SK-N-SH (cell line): ENCODE measurements around the gene OS9.

Experiments used
- EP300 ChIP-seq, 2 experiments: IDR thresholded peaks; 2 replicates each; pipeline versions ENCODE4 v1.4.0 to v1.6.1; 2012; ENCODE audit warnings: borderline replicate concordance in 1 of 2, low read depth in 1 of 2, low read length in 1 of 2
- EZH2phosphoT487 ChIP-seq: fragments of 200-600 bp; sonication (generic); IDR thresholded peaks from 2 replicates; pipeline ENCODE4 v1.6.1; 2017; ENCODE audit warnings: low read depth, mixed run types, mild to moderate bottlenecking, antibody characterized with exemption, moderate library complexity, borderline replicate concordance
- POLR2AphosphoS5 ChIP-seq: IDR thresholded peaks from 2 replicates; pipeline ENCODE4 v1.6.1; 2012; ENCODE audit warnings: low read depth, low read length
- RFX5 ChIP-seq: IDR thresholded peaks from 2 replicates; pipeline ENCODE4 v1.6.1; 2012; ENCODE audit warnings: mild to moderate bottlenecking, improper control_type of control experiment, low read length
- SIN3A ChIP-seq: IDR thresholded peaks from 2 replicates; pipeline ENCODE4 v1.6.1; 2012; ENCODE audit warnings: low read depth, mild to moderate bottlenecking, low read length, moderate library complexity, borderline replicate concordance
- SMC3 ChIP-seq: IDR thresholded peaks from 2 replicates; pipeline ENCODE4 v1.6.1; 2012; ENCODE audit warnings: low read depth, low read length, improper control_type of control experiment
- TAF1 ChIP-seq: IDR thresholded peaks from 2 replicates; pipeline ENCODE4 v1.6.1; 2012; ENCODE audit warnings: low read depth, mild to moderate bottlenecking, low read length, moderate library complexity, borderline replicate concordance
- TF ChIP-seq, protein P1 (sequence below): fragments of 200-600 bp; sonication (generic); IDR thresholded peaks from 2 replicates; pipeline ENCODE4 v1.6.1; 2017; ENCODE audit warnings: antibody characterized with exemption, mild to moderate bottlenecking, moderate library complexity
- TF ChIP-seq, protein P2 (sequence below): IDR thresholded peaks from 2 replicates; pipeline ENCODE4 v1.4.0; 2012; ENCODE audit warnings: low read depth
- TF ChIP-seq, protein P3 (sequence below): fragments of 150-350 bp; IDR thresholded peaks from 2 replicates; pipeline ENCODE4 v1.6.1; 2016; ENCODE audit warnings: mild to moderate bottlenecking, low read depth, low read length

DNA sequence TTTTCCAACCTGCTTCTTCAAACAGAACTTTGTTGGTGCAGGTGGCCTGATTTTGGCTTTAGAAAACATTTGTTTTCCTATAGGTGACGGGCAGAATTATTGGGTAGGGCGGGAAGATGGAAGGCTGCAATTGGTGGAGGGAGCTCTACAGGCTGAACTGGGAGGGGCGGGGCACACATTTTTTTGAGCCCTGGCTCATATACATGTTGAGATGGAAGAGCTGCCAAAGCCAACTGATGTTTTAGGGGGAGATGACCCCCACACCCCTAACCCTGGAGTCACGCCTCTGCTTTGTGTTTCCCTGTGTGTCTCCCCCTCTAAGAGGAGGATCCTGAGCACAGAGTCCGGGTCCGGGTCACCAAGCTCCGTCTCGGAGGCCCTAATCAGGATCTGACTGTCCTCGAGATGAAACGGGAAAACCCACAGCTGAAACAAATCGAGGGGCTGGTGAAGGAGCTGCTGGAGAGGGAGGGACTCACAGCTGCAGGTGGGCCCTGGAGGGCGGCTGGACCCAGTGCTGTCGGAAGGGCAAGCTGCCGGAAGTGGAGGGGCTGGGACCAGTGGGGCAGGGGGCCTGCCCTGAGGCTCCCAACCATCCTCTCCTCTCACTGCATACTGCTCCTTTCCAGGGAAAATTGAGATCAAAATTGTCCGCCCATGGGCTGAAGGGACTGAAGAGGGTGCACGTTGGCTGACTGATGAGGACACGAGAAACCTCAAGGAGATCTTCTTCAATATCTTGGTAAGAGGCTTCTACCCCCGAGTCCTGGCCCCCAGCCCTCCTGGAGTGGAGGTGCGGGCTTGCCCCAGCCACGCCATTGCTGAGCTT lies 26.1 kb downstream of the OS9 start:
- TF ChIP-seq, protein P1, sequence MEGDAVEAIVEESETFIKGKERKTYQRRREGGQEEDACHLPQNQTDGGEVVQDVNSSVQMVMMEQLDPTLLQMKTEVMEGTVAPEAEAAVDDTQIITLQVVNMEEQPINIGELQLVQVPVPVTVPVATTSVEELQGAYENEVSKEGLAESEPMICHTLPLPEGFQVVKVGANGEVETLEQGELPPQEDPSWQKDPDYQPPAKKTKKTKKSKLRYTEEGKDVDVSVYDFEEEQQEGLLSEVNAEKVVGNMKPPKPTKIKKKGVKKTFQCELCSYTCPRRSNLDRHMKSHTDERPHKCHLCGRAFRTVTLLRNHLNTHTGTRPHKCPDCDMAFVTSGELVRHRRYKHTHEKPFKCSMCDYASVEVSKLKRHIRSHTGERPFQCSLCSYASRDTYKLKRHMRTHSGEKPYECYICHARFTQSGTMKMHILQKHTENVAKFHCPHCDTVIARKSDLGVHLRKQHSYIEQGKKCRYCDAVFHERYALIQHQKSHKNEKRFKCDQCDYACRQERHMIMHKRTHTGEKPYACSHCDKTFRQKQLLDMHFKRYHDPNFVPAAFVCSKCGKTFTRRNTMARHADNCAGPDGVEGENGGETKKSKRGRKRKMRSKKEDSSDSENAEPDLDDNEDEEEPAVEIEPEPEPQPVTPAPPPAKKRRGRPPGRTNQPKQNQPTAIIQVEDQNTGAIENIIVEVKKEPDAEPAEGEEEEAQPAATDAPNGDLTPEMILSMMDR = no peak
- TF ChIP-seq SIN3A (no peak), EP300 (IDR thresholded peaks at IDR 0.05; ENCODE audit: borderline replicate concordance in 1 of 2, low read depth in 1 of 2, low read length in 1 of 2) (no peak), SMC3 (no peak), RFX5 (no peak), TAF1 (no peak), POLR2AphosphoS5 (no peak), EZH2phosphoT487 (no peak)
- TF ChIP-seq, protein P2, sequence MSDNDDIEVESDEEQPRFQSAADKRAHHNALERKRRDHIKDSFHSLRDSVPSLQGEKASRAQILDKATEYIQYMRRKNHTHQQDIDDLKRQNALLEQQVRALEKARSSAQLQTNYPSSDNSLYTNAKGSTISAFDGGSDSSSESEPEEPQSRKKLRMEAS = no peak
- TF ChIP-seq, protein P3, sequence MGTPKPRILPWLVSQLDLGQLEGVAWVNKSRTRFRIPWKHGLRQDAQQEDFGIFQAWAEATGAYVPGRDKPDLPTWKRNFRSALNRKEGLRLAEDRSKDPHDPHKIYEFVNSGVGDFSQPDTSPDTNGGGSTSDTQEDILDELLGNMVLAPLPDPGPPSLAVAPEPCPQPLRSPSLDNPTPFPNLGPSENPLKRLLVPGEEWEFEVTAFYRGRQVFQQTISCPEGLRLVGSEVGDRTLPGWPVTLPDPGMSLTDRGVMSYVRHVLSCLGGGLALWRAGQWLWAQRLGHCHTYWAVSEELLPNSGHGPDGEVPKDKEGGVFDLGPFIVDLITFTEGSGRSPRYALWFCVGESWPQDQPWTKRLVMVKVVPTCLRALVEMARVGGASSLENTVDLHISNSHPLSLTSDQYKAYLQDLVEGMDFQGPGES = no peak
